Mammary epithelial cell (primary cell): ENCODE measurements around the gene MRI1.

Experiments used
- CTCF ChIP-seq, 2 donors: IDR thresholded peaks in 1 of 2; conservative IDR thresholded peaks in 1 of 2; 2 replicates each; pipeline ENCODE4 v1.5.1; 2011 to 2012; ENCODE audit warnings: inconsistent platforms in 2 of 2, low read length in 2 of 2, mild to moderate bottlenecking in 2 of 2, control low read depth in 1 of 2, low read depth in 1 of 2; ENCODE audit not compliant: insufficient read depth in 1 of 2; ENCODE audit errors: extremely low read depth in 1 of 2
- EZH2 ChIP-seq: IDR thresholded peaks from 2 replicates; pipeline ENCODE4 v1.6.1; 2012; ENCODE audit warnings: low read length, inconsistent platforms, borderline replicate concordance

DNA sequence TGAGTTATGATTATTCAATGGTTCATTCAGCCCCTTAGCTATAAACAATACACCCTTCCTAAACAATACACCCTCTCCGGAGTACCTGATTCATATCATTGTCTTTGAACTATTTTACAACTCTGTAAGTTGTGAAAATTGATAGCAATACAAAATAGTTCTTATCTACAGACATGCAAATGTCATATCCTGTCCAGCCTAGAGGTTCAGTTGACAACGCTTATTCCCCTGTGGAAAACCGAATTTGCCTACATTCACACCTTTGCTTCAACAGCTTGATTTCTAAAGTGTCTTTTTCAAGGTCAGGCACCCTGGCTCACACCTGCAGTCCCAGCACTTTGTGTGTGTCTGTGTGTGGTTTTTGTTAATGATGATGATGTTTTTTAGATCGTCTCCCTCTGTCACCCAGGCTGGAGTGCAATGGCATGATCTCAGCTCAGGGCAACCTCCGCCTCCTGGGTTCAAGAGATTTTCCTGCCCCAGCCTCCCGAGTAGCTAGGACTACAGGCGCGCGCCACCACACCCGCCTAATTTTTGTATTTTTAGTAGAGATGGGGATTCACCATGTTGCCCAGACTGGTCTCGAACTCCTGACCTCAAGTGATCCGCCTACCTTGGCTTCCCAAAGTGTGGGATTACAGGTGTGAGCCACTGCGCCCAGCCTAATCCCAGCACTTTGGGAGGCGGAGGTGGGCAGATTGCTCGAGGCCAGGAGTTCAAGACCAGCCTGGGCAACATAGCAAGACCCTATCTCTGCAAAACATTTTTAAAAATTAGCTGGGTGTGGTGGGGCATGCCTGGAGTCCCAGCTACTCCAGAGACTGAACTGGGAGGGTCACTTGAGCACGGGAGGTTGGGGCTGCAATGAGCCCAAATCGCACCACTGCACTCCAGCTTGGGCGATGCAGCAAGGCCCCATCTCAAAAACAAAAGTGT lies 19.5 kb downstream of the MRI1 start:
- TF ChIP-seq CTCF (conservative IDR thresholded peaks at IDR 0.05 in 1 of 2, IDR thresholded peaks at IDR 0.05 in 1 of 2; ENCODE audit: extremely low read depth in 1 of 2, insufficient read depth in 1 of 2, low read depth in 1 of 2, low read length in 2 of 2) (no peak), EZH2 (no peak)
